ENCODE measurements around the gene COL8A2. TPM values are rescaled to one million over a fixed set of nuclear protein-coding genes. Genes with fewer than 3 reads are reported as not detected.
A peak's percentile ranks its signal among the peaks of the same experiment; 100 is the strongest.

Gene COL8A2
- total RNA-seq, 1 experiment from 2014 or later: 2.3 TPM

- H3K9me3 Mint-ChIP-seq: no peaks in the 10 kb centered on the region
- peaks cover 46% of the 10 kb centered on the region for H3K4me1 Mint-ChIP-seq
- peak overlapping the region; percentile 69 for H3K4me3 Mint-ChIP-seq
- H3K27ac Mint-ChIP-seq: no peak overlapping the region
- H3K27me3 Mint-ChIP-seq (ENCODE audit: low read depth): peaks cover 37% of the 10 kb centered on the region
- CTCF ChIA-PET: interaction anchor here (1.1 to 2.3 kb wide), 4 partner anchors 21 to 152 kb away, joined by 3 to 22 read pairs (median 4); partner anchors contain the start of gene SH3D21
- POLR2A ChIA-PET: interaction anchor here (0.6 to 1.3 kb wide), 4 partner anchors 24 to 243 kb away, joined by 3 to 7 read pairs (median 4); partner anchors contain the start of gene LSM10
- DNase-seq (ENCODE audit: low spot score) (peak; percentile 38), ATAC-seq (no peak)
- H3K36me3 Mint-ChIP-seq: no peaks in the 10 kb centered on the region
- TF ChIP-seq TCF7 (CRISPR knock-in tag; IDR thresholded peaks at IDR 0.05; ENCODE audit: low read depth): no peak
- no peak for TF ChIP-seq FOXK1 (CRISPR knock-in tag; IDR thresholded peaks at IDR 0.05)
- TF ChIP-seq PRDM15 (CRISPR knock-in tag; IDR thresholded peaks at IDR 0.05): no peak
- TF ChIP-seq ZBTB43 (CRISPR knock-in tag; IDR thresholded peaks at IDR 0.05): no peak
- TF ChIP-seq EMX1 (CRISPR knock-in tag; IDR thresholded peaks at IDR 0.05): no peak
- no peak for TF ChIP-seq RELA (CRISPR knock-in tag; IDR thresholded peaks at IDR 0.05; ENCODE audit: borderline replicate concordance)
- no peak for TF ChIP-seq ELF4 (CRISPR knock-in tag; IDR thresholded peaks at IDR 0.05; ENCODE audit: low read depth)
- no peak for TF ChIP-seq ZNF317 (CRISPR knock-in tag; IDR thresholded peaks at IDR 0.05; ENCODE audit: borderline replicate concordance, low read depth)
- TF ChIP-seq ARID4B (CRISPR knock-in tag; IDR thresholded peaks at IDR 0.05; ENCODE audit: borderline replicate concordance): no peak
- no peak for TF ChIP-seq FOXP4 (CRISPR knock-in tag; IDR thresholded peaks at IDR 0.05)
- no peak for TF ChIP-seq AFF4 (CRISPR knock-in tag; IDR thresholded peaks at IDR 0.05; ENCODE audit: borderline replicate concordance)
- no peak for TF ChIP-seq MAX (CRISPR knock-in tag; IDR thresholded peaks at IDR 0.05)
- TF ChIP-seq HMGA2 (CRISPR knock-in tag; IDR thresholded peaks at IDR 0.05): no peak
- TF ChIP-seq USF1 (CRISPR knock-in tag; IDR thresholded peaks at IDR 0.05): no peak
- TF ChIP-seq CREM (CRISPR knock-in tag; IDR thresholded peaks at IDR 0.05): no peak
These were observed 29.9 kb upstream of the COL8A2 start for GRCh38 chr1:36154765-36155407.
